HL-60 (cell line): ENCODE measurements around the gene HOMEZ.

Experiments used
- CTCF ChIP-seq: IDR thresholded peaks from one replicate; pipeline ENCODE4 v1.5.1; 2011; ENCODE audit warnings: low read length, control low read depth, inconsistent platforms; ENCODE audit not compliant: insufficient read depth
- GABPA ChIP-seq: IDR thresholded peaks from 2 replicates; pipeline ENCODE4 v1.6.1; 2012; ENCODE audit warnings: low read depth
- POLR2AphosphoS5 ChIP-seq: IDR thresholded peaks from 2 replicates; pipeline ENCODE4 v1.6.1; 2012; ENCODE audit warnings: low read depth
- SPI1 ChIP-seq: IDR thresholded peaks from 2 replicates; pipeline ENCODE4 v1.6.1; 2012; ENCODE audit warnings: low read depth, mild to moderate bottlenecking, borderline replicate concordance

- TF ChIP-seq CTCF = no peak
- TF ChIP-seq POLR2AphosphoS5 = 0 out of 2 replicates have a peak, but pooled peaks have one; percentile 32
- no peak for TF ChIP-seq SPI1
- TF ChIP-seq GABPA = no peak
These were observed at the start of gene HOMEZ for GRCh38 chr14:23286020-23286901.
